PFSK-1 (cell line): Measurements from ENCODE around the gene WSCD2.

Experiments used
- POLR2AphosphoS5 ChIP-seq: IDR thresholded peaks from 2 replicates; pipeline ENCODE4 v1.6.1; 2012; ENCODE audit warnings: low read depth, mild to moderate bottlenecking, control low read depth, low read length, moderate library complexity
- TAF1 ChIP-seq: IDR thresholded peaks from 2 replicates; pipeline ENCODE4 v1.6.1; 2012; ENCODE audit warnings: low read length, control low read depth, borderline replicate concordance; ENCODE audit not compliant: insufficient read depth

DNA sequence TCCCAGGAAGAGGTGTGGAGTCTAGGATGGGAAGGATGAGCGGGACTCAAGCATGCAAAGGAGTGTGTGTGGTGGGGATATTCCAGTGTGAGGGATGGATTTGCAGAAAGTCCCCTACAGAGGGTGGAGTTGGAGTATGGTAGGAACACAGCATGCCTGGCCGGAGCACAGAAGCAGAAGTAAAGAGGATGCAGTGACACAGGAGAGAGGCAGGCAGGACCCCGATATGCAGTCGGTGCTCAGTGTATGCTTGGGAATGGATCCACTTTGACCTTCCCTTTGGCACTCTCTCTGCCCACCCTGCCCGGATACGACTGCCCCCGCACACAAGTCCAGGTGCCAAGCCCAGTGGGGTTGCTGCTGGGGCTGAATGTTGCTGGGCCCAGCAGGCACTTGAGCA lies 21.3 kb downstream of the WSCD2 start:
- TF ChIP-seq POLR2AphosphoS5: no peak
- no peak for TF ChIP-seq TAF1
